RWPE1 (cell line): ENCODE data around the gene ME3.
"Not testable (repeated sequence)": the region's sequence is repeated elsewhere in the genome, so short reads cannot be mapped to it uniquely, and the experiment has no call there.

Experiments
- CTCF ChIA-PET: fragments of 350-600 bp; sonication (Branson Sonifier 250); formaldehyde crosslinking; extraction: SDS; loops from one replicate; lab custom pipeline; 2021; lab: Yijun Ruan, JAX
- POLR2A ChIA-PET: fragments of 400-600 bp; formaldehyde crosslinking; extraction: SDS; loops from one replicate; lab custom pipeline; 2020; ENCODE audit warnings: antibody characterized with exemption; ENCODE audit not compliant: low non-redundant PET; lab: Yijun Ruan, JAX
- DNase-seq: peaks from one replicate; pipeline ENCODE4 v3.0.0; 2012; ENCODE audit warnings: low spot score
- H3K27ac ChIP-seq: fragments of 450-650 bp; 2 replicates; pipeline ENCODE4 v1.5.1; 2017
- TF ChIP-seq, protein P1 (sequence below): fragments of 450-650 bp; conservative IDR thresholded peaks from 2 replicates; pipeline ENCODE4 v1.5.1; 2017; ENCODE audit warnings: low read depth, mild to moderate bottlenecking

ME3 gene

DNA sequence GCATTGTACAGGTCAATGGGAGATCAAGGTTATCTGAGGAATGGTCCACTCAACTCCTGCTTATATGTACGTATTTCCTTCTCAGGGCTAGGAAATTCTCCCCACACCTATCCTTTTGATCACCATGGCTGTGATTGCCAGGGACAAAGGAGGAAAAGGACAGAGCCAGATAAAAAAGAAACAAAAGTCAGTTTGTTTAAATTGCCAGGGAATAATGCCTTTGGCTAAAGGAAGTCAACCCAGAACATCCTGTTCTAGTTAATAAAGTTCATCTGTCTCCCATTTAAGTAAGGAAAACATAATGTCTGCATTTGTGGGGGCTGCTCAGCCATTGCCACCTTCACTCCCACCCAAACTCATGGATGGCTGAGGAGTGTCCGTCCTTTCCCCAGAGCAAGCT lies 124.7 kb downstream of the ME3 start:
- TF ChIP-seq, protein P1, sequence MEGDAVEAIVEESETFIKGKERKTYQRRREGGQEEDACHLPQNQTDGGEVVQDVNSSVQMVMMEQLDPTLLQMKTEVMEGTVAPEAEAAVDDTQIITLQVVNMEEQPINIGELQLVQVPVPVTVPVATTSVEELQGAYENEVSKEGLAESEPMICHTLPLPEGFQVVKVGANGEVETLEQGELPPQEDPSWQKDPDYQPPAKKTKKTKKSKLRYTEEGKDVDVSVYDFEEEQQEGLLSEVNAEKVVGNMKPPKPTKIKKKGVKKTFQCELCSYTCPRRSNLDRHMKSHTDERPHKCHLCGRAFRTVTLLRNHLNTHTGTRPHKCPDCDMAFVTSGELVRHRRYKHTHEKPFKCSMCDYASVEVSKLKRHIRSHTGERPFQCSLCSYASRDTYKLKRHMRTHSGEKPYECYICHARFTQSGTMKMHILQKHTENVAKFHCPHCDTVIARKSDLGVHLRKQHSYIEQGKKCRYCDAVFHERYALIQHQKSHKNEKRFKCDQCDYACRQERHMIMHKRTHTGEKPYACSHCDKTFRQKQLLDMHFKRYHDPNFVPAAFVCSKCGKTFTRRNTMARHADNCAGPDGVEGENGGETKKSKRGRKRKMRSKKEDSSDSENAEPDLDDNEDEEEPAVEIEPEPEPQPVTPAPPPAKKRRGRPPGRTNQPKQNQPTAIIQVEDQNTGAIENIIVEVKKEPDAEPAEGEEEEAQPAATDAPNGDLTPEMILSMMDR = no peak
- H3K27ac ChIP-seq = peak overlapping the region; percentile 66
- CTCF ChIA-PET = interaction anchor here (0.6 kb wide), 1 partner anchor 32 kb away, joined by 3 read pairs; no protein-coding TSS in a partner anchor
- DNase-seq = no peak
- POLR2A ChIA-PET = no interaction called here

DNA sequence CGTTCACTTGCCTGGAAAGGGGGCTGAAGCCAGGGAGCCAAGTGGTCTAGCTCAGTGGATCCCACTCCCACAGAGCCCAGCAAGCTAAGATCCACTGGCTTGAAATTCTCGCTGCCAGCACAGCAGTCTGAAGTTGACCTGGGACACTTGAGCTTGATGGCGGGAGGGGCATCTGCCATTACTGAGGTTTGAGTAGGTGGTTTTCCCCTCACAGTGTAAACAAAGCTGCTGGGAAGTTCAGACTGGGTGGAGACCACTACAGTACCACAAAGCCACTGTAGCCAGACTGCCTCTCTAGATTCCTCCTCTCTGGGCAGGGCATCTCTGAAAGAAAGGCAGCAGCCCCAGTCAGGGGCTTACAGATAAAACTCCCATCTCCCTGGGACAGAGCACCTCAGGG lies 131.1 kb downstream of the ME3 start:
- H3K27ac ChIP-seq, DNase-seq, CTCF ChIA-PET, POLR2A ChIA-PET: not testable (repeated sequence)

- TF ChIP-seq, protein P1 = no peak
- DNase-seq = no peak
- CTCF ChIA-PET = interaction anchor here (0.6 to 0.7 kb wide), 2 partner anchors 81 to 416 kb away, joined by 3 to 4 read pairs; no protein-coding TSS in a partner anchor
- POLR2A ChIA-PET = no interaction called here
- H3K27ac ChIP-seq = no peak overlapping the region
These were observed 134.2 kb downstream of the ME3 start for GRCh38 chr11:86538223-86538548.

- ChIA-PET POLR2A (no interaction called here), CTCF (interaction anchor here (0.6 to 0.7 kb wide), 2 partner anchors 80 to 416 kb away, joined by 3 to 4 read pairs; no protein-coding TSS in a partner anchor)
- no peak for DNase-seq
- TF ChIP-seq, protein P1 = no peak
- no peak overlapping the region for H3K27ac ChIP-seq
These were observed 134.7 kb downstream of the ME3 start for GRCh38 chr11:86537541-86538222.

- no peak overlapping the region for H3K27ac ChIP-seq
- CTCF ChIA-PET = no interaction called here
- DNase-seq = no peak
- POLR2A ChIA-PET = no interaction called here
- TF ChIP-seq, protein P1 = no peak
These were observed 136.6 kb downstream of the ME3 start for GRCh38 chr11:86535773-86536172.

DNA sequence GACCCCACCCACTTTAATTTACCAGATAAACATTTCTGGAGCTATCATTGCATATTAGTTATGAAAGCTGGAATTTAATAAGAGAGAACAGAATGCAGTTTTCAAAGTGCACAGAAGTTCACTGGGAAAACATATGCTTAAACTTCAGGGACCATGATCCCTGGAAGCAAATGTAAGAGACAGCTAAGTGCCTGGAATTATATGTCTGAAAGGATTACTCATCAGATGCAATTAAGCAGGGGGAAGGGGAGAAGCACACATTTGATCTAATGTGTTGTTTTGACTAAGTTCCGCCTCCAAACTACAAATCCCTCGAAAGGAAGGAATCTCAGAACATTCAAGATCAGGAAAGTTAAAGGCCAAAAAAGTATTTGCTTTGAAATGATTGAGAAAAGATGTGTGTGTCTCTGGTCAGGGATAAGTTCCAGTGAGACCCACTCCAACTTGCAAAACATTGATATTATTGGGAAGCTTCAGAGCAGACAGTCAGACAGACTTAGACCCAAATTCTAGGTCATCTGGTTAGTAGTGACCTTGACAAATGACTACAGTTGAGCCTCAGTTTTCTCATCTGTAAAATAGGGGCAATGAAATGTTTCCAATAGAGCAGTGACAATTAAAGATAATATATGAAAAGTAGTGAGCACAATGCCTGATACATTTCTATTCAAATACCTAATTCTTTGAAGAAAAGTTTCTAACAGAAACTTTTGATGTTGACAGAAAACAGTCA lies 147.6 kb downstream of the ME3 start:
- H3K27ac ChIP-seq = no peak overlapping the region
- ChIA-PET CTCF (interaction anchor here (0.6 kb wide), 1 partner anchor 860 kb away, joined by 4 read pairs; no protein-coding TSS in a partner anchor), POLR2A (no interaction called here)
- TF ChIP-seq, protein P1 = no peak
- DNase-seq = peak; percentile 75
